ENCODE results near the gene TARP.

TARP gene

DNA sequence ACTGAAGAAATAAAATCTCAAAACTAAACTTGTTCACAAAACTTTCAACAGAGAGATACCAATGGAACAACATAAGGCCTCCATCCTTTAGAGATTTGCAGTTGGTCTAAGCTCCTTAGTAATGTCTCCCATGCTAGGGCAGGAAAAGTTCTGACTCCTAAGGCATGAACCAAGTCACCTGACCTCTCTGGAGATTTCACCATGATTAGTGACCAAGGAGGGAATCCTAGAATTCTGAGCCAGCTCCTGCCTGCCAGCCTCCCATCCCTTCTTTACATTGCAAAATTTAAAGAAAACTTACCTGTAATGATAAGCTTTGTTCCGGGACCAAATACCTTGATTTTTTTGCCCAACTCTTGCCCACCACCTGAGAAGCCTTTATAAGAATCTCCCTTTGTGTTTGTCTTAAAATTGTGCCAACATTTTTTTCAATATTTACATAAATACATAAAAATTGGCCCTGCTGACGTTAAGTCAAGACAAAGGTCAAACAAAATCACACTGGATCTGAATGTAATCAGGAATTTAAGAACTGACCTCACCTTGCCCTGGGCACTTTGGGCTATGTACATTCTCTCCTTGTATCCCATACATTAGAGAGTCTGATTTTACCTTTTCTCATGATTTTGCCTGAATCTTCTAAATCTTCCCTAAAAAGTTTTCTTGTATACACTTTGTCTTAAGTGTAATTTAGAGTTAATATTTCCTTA is at the start of gene TARP:
TSS of gene TARP (minus strand) at position 351 of the 710 bp plus-strand sequence.
- DNase-seq (ENCODE audit: low read depth), result no peak

DNA sequence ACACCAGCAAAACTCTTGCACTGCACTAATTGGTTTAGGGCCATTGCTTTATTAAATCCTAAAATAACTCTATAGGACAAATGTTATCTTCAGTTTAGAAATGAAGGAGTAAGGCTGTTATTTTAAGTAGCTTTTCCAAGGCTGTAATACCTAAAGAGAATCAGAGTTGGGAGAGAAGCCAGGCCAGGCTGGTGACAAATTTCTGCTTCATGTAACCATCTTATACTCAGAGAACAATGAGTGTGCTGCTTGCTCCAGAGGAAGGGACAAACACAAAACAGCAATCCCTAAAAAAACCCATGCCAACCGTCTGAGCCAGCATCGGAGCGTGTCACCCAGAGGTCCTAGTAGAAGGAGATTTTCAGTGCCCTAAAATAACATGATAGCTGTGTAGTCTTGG is 49.7 kb upstream of the TARP start:
- no peak for DNase-seq (ENCODE audit: low read depth)

DNA sequence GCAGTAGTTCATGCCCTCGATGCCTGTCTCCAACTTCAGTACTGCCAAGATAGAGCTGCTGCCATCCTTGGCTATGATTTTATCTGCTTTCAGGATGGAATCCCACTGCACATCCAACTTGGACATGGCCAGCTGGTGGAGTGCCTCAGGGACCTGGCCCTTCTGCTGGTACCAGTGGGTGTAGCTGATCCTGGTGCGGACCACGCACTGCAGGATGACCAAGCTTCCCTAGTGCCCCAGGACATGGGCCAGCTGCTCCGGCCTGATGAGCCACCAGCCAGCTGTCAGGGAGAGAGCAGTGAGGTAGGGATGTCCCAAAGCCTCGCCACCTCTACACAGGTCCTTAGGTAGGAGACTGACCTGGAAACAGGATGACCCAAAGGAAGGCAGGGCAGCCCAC is 49.0 kb upstream of the TARP start:
- DNase-seq (ENCODE audit: low read depth), result no peak

DNA sequence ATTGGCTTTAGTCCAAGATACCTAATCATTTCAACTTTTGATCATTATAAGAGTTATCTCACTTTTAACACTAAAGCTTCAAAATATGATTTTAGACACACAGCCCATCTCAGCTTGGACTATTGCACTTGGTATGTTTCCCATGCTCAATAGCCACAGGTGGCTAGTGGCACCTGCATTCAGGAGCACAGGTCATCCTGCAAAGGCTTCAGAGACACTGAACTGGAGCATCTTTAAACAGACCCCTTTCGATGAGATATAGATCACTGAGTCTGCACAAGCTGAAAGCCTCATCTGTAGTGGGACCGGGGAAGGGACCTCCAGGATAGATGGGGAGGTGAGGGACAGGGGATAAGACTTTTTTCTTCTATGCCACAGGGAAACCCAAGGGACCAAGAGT is 48.5 kb upstream of the TARP start:
- no peak for DNase-seq (ENCODE audit: low read depth)

DNA sequence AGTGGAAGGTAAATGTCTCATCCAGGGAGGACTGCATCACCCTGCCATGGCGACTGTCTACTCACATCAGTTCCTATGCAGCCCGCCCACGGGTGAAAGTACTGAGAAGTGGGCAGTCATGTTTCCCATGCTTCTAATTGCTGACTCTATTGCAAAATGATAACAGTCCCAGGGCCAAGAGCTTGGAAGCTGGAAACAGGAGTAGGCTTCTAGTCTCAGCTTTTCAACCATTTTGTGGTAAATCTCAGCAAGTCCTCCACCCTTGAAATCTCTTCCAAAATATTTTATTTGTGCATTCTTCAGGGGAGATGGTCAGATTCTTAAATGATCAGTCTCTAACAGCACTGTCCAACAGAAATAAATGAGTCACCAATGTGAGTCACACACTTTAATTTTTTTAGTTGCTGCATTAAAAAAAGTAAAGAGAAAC is 48.1 kb upstream of the TARP start:
- DNase-seq (ENCODE audit: low read depth), result peak; percentile 74

DNA sequence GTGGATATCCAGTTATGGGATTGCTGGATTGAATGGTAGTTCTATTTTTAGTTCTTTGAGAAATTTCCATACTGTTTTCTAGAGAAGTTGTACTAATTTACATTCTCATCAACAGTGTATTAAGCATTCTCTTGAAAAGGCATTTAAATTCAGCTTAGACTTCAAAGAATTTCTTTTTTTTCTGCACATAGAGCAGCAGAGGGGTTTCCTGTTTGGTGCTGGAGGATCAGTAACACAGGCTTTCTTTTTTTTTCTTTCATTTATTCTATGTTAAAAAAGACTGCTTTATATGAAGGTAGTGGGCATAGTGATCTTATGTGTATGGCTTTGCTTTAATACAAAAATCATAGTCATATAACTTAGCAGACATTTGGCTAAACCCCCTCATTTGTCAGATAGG is 47.6 kb upstream of the TARP start:
- no peak for DNase-seq (ENCODE audit: low read depth)

DNA sequence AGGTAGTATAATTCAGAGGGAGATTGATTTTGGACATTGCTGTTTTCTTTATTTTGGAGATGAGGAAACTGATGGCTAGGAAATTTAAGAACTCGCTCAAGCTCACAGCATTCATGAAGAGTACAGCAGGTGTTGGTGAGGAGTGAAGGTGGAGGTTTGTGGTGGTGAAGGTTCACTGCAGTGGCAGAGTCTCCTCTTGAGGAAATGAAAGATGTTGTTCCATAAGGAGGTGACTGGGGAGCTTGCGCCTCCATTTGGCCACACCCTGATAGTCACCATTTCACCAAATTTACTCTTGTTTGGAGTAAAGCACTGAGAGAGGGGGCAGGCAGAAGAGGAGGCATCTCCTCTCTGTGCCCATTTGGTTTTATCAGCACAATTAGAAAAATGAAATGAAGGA is 46.4 kb upstream of the TARP start:
- no peak for DNase-seq (ENCODE audit: low read depth)

DNA sequence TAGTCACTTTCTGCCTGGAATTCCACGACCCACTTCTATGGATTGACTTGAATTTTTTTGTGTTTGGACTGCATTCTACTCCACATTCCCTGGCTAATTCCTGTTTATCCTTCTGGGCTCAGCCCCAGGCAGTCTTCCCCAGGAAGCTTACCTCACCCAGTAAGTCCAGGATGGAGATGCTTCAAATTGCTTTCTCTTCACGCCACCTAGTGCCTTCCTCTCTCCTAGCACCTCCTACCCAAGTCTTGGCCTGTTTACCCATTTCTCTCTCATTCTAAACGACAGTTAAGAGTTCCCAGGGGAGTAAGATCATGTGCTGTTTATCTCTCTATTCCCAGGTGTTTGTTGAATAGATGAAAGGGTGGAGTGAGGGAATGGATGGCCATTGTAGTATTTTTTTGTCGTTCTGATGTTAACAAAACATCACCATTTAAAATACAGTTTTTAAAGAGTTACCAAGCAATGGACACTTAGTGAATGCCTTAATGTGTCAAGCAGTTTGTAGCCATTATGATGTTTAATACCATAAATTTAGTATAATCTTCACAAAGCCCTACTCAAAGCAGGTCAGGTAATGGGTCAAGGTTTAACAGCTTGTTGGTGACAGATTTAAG is 45.5 kb upstream of the TARP start:
- peak; percentile 48 for DNase-seq (ENCODE audit: low read depth)

DNA sequence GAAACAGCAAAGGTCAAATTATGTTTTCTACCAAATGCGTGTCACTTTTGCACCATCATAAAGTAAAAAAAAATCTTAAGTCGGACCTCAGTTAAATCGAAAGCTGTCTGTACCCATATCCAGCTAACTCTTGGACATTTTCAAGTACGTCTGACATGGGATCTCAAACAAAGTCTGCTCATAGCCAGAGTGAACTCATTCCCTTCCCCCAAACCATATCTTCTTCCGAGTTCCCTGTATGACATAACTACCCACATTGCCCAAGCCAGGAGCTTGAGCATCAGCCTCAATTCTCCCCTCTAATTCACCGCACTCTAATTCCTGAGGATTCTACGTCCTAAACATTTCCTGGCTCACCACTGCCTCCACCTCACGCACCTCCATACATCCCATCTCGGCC is 44.8 kb upstream of the TARP start:
- no peak for DNase-seq (ENCODE audit: low read depth)

DNA sequence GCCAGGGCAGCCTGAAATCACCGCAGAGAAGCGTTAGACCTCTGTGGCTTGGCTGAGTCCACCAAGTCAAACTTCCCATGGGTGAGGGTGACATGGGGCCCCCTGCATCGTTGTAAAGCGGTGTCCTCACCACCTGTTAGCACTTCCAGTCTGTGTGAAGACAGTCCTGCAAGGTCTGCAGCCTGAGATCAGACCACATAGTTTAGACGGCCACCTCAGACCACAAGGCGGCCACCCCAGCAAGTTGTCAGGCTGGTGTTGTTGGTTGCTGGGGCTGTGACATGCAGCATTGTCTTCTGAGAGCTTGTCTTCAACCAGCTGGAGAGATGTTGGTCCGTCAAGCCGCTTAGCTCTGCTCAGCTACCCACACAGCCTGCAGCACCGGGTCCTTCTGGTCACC is 44.1 kb upstream of the TARP start:
- no peak for DNase-seq (ENCODE audit: low read depth)

DNA sequence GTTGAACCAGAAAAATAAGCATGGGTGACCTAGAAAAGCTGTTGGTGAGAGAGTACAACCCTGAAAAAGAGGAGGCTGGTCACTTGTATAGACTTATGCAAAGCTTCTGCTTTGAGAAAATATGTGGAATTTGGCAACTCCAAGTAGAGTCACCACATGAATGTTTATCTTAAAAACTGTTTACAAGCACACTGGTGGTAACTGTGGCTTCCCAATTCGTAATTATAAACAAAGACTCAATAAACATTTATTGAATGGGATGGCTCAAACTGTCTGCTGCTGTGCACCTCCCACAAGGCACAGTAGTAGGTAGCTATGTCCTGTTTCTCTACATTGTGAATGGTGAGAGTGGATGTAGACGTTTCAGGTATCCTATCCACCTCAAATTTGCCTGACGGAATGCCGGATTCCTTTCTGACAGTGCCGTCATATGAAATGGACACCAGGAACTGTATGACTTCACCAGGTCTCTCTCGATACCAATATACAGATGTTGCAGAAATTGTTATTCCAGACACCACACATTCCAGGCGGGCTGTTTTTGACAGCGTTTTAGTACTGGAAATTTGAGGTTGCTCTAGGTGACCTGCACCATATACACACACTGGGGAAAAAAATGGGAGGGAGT is 43.4 kb upstream of the TARP start:
- DNase-seq (ENCODE audit: low read depth), result no peak

DNA sequence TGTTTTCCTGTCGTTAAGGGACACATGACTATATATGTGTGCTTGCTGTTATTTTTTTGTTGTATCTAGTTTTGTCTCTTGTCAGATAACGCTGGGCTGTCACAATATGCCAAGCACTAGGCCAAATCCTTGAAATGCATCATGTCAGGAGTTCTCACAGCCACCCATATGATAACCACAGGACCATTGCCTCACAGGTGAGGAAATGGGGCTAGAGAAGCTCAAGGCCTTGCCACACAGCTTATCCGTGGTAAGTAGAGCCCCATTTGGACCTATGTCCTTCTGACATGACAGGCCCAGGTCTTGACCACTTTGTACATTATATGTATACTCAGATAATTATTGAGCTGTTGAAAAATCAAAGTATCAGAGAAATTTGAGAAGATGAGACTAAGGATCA is 42.0 kb upstream of the TARP start:
- no peak for DNase-seq (ENCODE audit: low read depth)

DNA sequence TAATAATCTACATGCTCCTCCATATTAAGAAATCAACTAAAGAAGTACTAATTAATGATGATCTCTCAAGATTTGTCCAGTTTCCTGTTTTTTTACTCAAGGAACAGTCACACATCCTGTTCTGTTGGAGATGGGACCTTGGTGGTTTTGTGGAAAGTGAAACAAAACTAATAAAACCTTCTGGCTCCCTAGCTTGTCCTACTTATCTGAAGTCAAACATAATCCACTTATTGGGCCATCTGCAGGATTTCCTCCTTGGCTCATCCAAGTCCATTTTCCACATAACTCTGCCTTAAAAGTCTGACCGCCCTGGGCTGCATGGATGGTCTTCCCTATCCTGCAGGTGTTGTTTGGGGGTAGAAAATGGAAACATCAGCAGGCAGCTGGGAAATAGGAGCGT is 39.4 kb upstream of the TARP start:
- no peak for DNase-seq (ENCODE audit: low read depth)

DNA sequence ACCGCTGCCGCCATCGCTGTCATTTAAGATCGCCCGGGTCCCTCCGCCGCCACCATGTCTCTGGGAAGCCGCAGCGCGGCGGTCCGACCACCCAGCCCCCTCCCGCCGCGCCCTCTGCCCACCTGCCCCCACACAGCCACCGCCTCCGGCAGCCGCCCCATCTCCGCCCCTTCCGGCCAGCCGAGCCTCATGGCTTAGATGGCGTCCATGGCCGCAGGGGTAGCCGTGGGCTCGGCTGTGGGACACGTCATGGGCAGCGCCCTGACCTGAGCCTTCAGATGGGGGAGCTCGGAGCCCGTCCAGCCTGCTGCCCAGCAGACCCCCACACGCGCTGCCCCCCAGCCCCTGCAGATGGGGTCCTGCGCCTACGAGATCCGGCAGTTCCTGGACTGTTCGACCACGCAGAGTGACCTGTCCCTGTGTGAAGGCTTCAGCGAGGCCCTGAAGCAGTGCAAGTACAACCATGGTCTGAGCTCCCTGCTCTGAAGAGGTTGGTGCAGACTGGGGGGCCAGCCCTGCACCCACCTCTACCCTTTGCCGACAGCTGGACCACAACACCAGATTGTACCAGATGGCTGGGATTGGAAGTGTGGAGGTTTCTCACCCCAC is 38.0 kb upstream of the TARP start:
- DNase-seq (ENCODE audit: low read depth), result no peak

DNA sequence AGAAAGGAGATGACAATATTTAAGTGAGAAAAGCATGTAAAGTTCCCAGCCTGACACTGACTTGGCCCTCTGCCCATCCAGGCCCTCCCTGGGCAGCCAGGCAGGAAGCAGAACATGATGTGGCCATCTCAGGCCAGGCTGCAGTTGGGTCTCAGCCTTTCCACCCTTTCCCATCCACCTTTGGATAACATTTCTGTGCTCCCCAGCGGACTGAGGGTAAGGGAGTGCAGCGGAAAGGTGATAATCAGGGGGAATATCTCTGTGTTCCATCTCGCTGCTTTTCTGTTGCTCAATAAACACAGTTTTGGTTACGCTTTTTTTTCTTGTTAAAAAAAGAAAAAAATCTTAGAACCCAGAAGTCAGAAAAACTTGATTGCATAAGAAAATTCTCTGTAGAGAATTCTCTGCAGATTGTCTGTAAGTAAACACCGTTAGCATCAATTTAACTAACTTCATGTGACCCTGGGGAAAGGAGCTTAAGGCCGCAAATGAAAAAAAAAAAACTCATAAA is 37.2 kb upstream of the TARP start:
- DNase-seq (ENCODE audit: low read depth), result no peak

DNA sequence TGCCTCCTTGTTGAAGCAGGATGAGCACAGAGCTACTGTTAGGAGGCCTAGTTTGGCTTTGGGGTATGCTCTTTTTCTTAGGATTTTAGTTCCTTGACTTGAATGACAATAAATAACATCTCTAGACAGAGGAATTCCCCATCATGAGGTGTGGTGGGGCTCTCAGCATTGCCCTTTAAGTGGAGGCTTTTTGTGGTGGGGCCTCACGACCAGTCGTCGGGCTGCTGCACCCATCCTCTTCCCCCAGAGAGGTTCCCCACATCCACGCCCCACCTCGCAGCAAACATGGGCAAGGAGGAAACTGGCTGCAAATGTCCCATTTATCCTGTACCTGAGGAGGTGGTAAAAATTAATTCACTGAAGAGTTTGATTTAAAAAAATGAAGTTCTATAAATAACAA is 36.1 kb upstream of the TARP start:
- DNase-seq (ENCODE audit: low read depth), result no peak

DNA sequence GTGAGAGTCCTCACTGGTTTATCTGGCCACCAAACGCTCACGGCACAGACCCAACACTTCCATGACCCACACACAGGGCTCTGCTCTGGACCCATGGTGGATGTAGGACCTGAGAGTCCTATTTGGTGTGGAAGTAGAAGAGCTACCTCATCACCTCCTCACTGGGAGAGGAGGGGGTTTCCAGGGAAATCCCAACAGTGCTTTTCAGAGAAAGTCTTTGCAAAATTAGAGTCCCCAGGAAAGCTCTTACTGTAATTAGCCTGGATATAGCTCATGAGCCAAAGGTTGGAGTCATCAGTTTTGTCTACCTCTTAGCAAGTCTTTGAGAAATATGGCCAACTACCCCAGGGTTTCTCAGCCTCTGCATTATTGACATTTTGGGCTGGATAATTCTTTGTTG is 34.7 kb upstream of the TARP start:
- DNase-seq (ENCODE audit: low read depth), result no peak

DNA sequence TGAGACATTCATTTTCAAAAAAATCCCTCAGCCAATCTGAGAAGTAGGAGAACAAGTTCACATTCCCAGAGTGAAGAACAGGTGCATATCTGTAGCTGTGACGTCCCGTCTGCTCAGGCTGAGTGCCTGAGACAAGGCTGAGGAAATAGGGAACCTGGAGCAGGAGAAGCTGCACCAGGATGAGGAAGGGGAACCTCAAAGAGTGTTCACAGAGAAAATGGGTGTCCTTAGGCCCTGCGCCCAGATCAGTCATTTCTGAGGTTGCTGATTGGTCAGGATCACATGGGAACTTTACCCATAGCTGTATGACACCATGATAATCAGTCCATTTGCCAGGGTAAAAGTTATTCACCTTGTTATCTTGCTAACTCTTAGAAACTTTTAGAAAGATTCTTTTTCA is 34.2 kb upstream of the TARP start:
- DNase-seq (ENCODE audit: low read depth), result no peak

DNA sequence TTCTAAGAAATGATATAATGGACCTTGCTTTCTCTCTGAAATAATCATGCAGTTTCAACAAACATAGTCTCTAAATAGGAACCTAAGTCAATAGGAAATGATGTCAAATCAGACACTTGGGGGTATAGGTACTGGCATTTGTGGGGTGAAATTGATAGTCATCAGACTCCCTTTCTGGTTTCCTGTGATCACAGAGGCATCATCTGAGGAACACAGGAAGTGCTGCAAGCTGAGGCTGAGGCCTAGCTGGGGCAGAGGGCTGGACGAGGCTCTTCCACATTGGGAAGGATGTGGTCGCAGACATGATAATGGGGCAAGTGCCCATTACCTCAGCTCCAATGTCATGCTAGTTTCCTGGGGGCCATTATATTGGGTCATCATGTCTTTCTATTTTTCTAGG is 33.5 kb upstream of the TARP start:
- no peak for DNase-seq (ENCODE audit: low read depth)

DNA sequence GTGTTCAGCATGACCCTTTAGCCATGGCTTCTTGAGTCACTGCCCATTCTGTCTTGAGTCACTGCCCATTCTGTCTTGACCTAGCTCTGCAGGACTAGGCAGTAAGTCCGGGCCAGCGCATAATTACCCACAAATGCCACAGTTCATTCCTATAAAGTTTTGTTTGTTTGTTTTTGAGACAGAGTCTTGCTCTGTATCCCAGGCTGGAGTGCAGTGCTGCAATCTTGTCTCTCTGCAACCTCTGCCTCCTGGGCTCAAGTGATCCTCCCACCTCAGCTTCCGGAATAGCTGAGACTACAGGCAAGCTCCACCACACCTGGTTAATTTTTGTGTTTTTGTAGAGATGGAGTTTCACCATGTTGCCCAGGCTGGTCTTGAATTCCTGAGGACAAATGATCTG is 32.7 kb upstream of the TARP start:
- no peak for DNase-seq (ENCODE audit: low read depth)

DNA sequence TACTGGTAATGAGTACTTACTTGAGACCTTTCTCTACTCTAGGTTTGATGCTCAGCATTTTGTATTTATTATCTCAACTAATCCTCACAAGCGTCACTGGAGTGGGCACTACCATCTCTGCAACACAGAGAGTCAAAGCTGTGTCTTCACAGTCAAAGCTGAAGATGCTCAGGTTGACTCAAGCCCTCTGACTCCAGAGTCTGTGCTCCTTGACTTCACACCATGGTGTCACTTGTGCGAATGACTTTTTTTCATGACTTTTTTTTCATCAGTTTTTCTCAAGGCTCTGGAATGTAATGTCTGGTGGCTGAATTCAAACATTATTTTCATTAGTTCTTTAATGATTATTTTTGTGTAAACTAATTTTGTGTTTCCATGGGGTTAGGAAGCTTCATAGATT is 30.4 kb upstream of the TARP start:
- DNase-seq (ENCODE audit: low read depth), result no peak

DNA sequence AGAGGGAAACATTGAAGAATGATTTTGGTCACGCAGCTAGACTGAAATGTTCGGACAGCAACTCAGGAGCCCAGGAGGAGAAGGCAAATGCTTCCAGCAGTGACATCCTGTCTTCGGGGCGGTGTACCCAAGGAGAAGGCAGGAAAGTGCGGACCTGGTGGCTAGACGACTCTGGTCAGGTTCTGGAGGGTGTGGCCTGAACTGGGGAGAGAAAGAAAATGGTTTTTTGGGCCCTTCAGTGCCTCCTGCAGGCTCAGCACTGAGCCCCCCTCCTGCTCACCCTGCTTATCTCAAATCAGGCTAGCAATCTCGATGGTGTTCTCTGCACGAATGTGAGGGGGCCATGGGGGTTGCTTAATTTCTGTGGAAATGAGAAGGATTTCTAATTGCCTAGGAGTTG is 26.7 kb upstream of the TARP start:
- DNase-seq (ENCODE audit: low read depth), result no peak

DNA sequence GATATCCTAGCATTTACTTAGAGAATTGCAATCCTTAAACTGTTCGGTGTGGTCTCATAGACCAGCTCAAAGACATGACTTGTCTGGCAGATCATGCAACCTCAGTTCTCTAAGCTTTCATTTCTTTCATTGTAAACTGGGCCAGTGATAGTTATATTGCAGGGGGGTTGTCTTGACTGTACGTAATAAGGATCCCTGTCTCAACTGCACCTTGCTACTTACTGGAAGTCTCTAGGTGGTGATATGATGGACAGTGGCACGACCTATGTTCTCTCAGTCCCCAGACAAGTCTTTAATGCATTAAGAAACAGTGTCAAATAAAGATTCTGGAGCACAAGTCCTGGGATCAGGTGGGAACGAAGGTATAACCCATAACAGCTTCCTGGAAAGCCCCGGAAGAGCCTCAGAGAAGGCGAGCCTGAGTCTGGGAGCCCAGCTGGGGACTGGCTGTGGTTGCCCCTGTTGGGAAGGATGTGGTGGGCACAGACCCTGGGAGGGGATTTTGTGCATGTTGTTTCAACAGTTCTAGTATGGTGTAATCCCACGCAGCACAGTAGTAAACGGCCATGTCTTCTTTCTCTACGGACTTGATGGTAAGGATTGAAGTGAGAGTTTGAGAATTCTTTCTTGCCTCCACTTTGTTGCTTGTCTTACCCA is 26.0 kb upstream of the TARP start:
- DNase-seq (ENCODE audit: low read depth), result no peak

Data from GM04504 (cell line).